T-helper 2 cell treated with Interferon-gamma antibody and Interleukin-4, amounts not matched to agents 5 μg/mL and 100 μg/mL, for 36 hours (primary cell): Measurements from ENCODE around the gene TTC14.
"Not testable (repeated sequence)": the region's sequence is repeated elsewhere in the genome, so short reads cannot be mapped to it uniquely, and the experiment has no call there.

Experiments used
- DNase-seq: peaks from one replicate; pipeline ENCODE4 v3.0.0; 2021; ENCODE audit warnings: low spot score
- H3K27ac Mint-ChIP-seq: one replicate; pipeline ENCODE4 v1.8.0; 2021; ENCODE audit warnings: mild to moderate bottlenecking, mixed read lengths
- H3K27me3 Mint-ChIP-seq: one replicate; pipeline ENCODE4 v1.8.0; 2021; ENCODE audit warnings: low read depth, mixed read lengths
- H3K36me3 Mint-ChIP-seq: one replicate; pipeline ENCODE4 v1.8.0; 2021; ENCODE audit warnings: low read depth, mixed read lengths
- H3K4me1 Mint-ChIP-seq: one replicate; pipeline ENCODE4 v1.8.0; 2021; ENCODE audit warnings: low read depth, mixed read lengths
- H3K4me3 Mint-ChIP-seq: one replicate; pipeline ENCODE4 v1.8.0; 2022; ENCODE audit warnings: mild to moderate bottlenecking, moderate library complexity, mixed read lengths
- H3K9me3 Mint-ChIP-seq: one replicate; pipeline ENCODE4 v1.8.0; 2021; ENCODE audit warnings: mixed read lengths

TTC14 gene, protein sequence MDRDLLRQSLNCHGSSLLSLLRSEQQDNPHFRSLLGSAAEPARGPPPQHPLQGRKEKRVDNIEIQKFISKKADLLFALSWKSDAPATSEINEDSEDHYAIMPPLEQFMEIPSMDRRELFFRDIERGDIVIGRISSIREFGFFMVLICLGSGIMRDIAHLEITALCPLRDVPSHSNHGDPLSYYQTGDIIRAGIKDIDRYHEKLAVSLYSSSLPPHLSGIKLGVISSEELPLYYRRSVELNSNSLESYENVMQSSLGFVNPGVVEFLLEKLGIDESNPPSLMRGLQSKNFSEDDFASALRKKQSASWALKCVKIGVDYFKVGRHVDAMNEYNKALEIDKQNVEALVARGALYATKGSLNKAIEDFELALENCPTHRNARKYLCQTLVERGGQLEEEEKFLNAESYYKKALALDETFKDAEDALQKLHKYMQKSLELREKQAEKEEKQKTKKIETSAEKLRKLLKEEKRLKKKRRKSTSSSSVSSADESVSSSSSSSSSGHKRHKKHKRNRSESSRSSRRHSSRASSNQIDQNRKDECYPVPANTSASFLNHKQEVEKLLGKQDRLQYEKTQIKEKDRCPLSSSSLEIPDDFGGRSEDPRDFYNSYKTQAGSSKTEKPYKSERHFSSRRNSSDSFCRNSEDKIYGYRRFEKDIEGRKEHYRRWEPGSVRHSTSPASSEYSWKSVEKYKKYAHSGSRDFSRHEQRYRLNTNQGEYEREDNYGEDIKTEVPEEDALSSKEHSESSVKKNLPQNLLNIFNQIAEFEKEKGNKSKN

DNA sequence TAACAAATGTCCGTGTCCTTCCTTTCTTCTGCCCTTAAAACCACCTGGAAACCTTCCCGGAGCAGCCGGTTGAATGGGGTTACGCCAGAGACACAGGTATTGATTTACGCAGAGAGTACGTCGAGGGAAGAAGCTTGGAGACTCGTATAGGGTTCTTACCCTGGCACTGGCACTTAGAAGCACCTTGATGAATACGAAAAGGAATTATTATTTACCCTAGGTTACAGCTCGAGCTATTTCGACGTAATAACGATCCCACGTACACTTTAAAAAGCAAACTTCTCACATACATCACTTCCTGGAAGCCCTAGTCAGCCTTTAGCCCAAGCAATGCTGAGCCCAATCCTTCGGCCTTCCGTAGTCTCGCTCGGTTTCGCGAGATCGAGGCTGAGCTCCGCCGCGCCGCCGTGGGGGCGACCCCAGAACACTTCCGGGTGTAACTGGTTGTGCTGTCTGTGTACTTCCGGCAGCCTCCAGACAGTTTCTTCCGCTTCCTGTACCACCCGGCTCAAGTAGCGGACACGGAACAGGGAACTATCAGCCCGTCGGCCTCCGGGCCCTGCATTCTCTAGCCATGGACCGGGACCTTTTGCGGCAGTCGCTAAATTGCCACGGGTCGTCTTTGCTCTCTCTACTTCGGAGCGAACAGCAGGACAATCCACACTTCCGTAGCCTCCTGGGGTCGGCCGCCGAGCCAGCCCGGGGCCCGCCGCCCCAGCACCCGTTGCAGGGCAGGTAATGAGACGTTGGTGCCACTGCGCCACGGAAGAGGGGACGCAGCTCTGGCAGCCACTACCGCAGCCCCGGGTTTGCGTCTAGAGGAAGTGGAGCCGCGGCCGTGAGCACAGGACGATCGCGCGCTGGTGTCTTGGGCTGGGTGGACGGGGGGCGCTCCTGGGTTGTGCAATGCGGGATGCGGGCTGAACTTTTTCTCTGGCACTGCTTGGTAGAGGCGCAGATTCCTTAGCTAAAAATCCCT lies at the start of gene TTC14:
TTC14 (plus strand) TSS at position 476 of the 979 bp plus-strand sequence; CDS start at position 575, 99 bp downstream.
- Mint-ChIP-seq H3K27ac (peak within 1 kb of the TSS; percentile 94), H3K9me3 (no peaks in the 10 kb centered on the region), H3K4me3 (peak within 1 kb of the TSS; percentile 94), H3K27me3 (peaks cover 18% of the 10 kb centered on the region), H3K36me3 (peaks cover 36% of the 10 kb centered on the region), H3K4me1 (peaks cover 21% of the 10 kb centered on the region)
- peak; percentile 96 for DNase-seq

DNA sequence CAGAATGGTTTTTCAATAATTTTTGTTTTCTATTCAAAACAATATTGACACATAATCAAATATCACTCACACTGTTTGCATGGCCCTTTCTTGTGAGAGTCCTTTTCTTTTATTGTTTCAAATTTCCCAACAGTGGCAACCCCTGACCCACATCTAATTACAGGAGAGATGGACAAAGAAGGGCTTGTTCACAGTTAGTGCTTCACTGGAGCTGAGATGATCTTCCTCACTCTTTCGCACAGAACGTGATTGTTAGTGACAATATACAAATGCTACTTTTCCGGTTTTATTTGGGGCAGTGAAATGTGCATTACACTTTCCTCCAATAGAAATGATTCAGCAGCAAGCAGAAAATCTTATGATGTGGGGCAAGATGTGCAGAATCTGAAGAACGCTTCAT lies 38.6 kb upstream of the TTC14 start:
- Mint-ChIP-seq H3K4me1 (no peaks in the 10 kb centered on the region), H3K4me3 (no peak overlapping the region), H3K27ac (no peak overlapping the region), H3K36me3 (no peaks in the 10 kb centered on the region), H3K9me3 (peaks cover 5% of the 10 kb centered on the region), H3K27me3 (no peaks in the 10 kb centered on the region)
- DNase-seq = no peak

DNA sequence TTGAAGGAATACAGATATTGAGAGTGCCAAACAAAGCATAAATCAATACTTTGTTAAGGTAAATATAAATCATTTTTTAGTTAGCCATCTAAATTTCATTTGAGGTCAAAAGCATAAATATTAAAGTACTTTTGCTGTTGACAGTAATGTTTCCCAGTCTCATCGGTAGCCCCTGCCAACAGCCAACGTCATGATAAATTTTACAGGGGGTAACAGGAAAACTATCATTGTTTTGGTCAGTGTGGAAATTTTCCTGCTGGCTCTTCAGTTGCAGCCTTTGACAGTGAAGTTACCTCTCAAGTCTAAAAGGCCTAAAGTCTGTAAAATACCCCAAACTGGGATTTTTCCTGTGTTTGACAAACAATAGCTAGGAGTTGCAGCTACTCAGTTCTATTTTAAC lies 37.3 kb upstream of the TTC14 start:
- Mint-ChIP-seq H3K27ac (no peak overlapping the region), H3K4me1 (no peaks in the 10 kb centered on the region), H3K9me3 (peaks cover under 1% of the 10 kb centered on the region), H3K36me3 (no peaks in the 10 kb centered on the region), H3K4me3 (no peak overlapping the region), H3K27me3 (peaks cover 4% of the 10 kb centered on the region)
- no peak for DNase-seq

DNA sequence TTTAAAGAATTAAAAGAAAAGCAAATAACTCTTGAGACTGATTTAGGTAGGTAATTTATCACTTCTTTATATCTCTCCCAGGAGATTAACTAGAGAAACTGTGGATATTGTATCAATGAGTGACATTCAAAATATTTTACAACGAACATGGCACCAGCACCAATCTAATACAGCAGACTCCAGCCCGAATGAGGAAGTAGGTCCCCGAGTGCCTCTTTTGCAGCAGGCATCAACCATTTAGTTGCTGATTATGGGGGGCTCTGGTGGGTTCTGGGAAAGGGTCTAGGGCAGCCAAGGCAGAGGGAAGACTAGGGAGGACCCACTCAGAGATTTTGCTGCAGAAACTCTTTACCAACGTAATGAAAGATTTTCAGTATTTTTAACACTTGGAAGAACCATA lies 31.7 kb upstream of the TTC14 start:
- no peak overlapping the region for H3K4me3 Mint-ChIP-seq

DNA sequence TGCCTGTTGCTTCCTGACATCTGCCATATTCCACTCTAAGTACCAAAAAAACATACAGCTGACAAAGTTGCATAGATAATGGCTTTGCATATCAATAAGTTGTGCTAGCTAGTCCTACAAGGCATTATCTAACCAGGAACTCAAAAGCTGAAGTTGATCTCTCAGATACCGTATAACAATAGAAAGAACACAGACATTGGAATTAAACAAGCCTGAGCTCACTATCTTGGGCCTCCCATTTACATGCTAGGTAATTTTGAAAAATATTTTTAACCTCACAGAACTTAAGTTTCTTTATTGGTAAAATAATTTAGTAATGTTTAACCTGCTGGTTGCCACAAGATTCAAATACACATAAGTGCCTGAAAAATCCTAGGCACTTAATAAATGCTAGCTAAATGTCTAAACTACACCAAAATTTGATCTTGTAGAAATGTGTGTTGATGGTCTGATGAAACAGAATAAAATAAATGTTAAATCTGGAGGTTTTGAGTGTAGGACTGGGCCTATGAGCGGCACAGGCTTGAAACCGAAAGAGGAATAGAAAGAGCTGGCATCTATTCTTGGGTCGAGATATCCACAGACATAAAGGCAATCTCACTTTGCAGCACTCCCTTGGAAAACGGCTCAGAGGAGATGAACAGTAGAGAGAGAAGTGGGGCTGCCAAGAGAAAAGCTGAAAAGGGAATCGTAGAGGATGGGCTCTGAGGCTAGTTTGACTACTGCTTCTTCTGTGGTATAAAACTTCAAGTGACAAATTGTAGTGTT lies 29.9 kb upstream of the TTC14 start:
- DNase-seq = no peak
- Mint-ChIP-seq H3K27ac (no peak overlapping the region), H3K4me1 (no peaks in the 10 kb centered on the region), H3K9me3 (no peaks in the 10 kb centered on the region), H3K36me3 (no peaks in the 10 kb centered on the region), H3K27me3 (peaks cover 5% of the 10 kb centered on the region), H3K4me3 (no peak overlapping the region)

More for the DNA sequence above, 31.7 kb upstream of the TTC14 start:
- Mint-ChIP-seq H3K36me3 (no peaks in the 10 kb centered on the region), H3K27ac (no peak overlapping the region), H3K4me1 (no peaks in the 10 kb centered on the region), H3K9me3 (no peaks in the 10 kb centered on the region), H3K27me3 (peaks cover 5% of the 10 kb centered on the region)
- no peak for DNase-seq

DNA sequence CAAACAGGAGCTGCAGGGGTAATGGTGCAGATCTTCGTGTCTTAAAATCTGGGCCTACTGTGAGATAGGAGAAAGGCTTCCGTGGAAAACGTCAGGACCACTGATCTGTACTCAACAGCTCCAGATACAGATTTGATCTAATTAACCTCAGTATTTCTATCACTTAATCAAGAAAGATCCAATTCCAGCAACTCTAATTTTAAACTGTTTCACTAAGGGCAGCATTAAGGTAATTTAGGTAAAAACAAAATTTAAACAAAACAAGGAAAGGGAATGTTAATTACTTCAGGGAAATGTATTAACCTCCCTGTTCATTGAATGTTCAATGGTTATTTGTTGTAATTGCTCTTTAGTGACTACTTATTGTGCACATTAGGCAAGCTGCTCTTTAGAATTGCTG lies 26.4 kb upstream of the TTC14 start:
- no peaks in the 10 kb centered on the region for H3K36me3 Mint-ChIP-seq
- no peaks in the 10 kb centered on the region for H3K27me3 Mint-ChIP-seq
- no peaks in the 10 kb centered on the region for H3K4me1 Mint-ChIP-seq
- DNase-seq = no peak
- no peak overlapping the region for H3K4me3 Mint-ChIP-seq
- no peaks in the 10 kb centered on the region for H3K9me3 Mint-ChIP-seq
- no peak overlapping the region for H3K27ac Mint-ChIP-seq

DNA sequence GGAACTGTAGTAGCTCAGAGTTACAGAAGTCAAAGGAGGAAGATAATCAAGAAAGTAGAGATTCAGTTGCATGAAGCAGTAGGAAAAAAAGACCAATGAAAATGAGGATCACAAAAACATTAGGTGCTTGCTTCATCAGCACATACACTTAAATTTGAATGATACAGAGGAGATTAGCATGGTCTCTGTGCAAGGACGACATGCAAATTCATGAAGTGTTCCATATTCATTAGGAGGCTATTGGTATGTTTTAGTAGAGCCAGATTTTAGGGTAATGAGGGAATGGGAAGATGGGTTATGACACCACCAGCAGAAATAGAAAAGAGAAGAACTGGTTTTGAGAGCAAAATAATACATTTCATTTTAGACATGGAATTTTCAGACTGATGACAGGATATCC lies 21.0 kb upstream of the TTC14 start:
- no peak overlapping the region for H3K4me3 Mint-ChIP-seq

DNA sequence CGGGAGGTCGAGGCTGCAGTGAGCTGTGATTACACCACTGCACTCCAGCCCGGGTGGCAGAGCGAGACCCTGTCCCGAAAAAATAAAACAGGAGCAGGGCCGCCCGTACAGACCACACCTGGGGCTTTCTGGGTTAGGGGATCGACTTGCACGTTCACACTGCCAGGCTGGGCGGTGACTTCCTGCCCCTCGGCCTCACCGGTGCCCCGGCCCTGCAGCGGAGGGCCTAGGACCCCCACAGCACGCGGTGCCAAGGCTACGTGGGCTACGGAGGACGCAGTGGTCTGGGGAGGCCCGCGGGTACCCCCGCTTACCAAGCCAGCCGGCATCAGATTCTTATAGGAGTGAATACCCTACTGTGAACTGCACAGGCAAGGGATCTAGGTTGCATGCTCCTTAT lies 11.6 kb upstream of the TTC14 start:
- Mint-ChIP-seq H3K27ac (no peak overlapping the region), H3K36me3 (no peaks in the 10 kb centered on the region), H3K4me3 (no peak overlapping the region), H3K4me1 (no peaks in the 10 kb centered on the region), H3K27me3 (peaks cover 13% of the 10 kb centered on the region), H3K9me3 (no peaks in the 10 kb centered on the region)
- no peak for DNase-seq

More for the DNA sequence above, 21.0 kb upstream of the TTC14 start:
- DNase-seq = no peak
- no peaks in the 10 kb centered on the region for H3K36me3 Mint-ChIP-seq
- peaks cover 8% of the 10 kb centered on the region for H3K27me3 Mint-ChIP-seq
- no peaks in the 10 kb centered on the region for H3K9me3 Mint-ChIP-seq
- no peak overlapping the region for H3K27ac Mint-ChIP-seq
- no peaks in the 10 kb centered on the region for H3K4me1 Mint-ChIP-seq

DNA sequence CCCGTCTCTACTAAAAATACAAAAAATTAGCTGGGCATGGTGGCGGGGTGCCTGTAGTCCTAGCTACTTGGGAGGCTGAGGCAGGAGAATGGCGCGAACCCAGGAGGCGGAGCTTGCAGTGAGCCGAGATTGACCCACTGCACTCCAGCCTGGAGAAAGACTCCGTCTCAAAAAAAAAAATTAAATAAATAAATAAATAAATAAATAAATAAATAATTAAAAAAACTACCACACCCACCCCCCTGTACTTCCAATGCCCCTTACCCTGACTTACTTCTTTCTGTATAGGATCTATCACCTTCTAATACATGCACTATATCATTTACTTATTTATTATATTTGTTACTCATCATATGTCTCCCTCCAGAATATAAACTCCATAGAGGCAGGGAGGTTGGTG lies 8.3 kb upstream of the TTC14 start:
- H3K4me1 Mint-ChIP-seq, H3K9me3 Mint-ChIP-seq, H3K27ac Mint-ChIP-seq, H3K36me3 Mint-ChIP-seq, H3K4me3 Mint-ChIP-seq, DNase-seq: not testable (repeated sequence)
- H3K27me3 Mint-ChIP-seq = peaks cover 20% of the 10 kb centered on the region

DNA sequence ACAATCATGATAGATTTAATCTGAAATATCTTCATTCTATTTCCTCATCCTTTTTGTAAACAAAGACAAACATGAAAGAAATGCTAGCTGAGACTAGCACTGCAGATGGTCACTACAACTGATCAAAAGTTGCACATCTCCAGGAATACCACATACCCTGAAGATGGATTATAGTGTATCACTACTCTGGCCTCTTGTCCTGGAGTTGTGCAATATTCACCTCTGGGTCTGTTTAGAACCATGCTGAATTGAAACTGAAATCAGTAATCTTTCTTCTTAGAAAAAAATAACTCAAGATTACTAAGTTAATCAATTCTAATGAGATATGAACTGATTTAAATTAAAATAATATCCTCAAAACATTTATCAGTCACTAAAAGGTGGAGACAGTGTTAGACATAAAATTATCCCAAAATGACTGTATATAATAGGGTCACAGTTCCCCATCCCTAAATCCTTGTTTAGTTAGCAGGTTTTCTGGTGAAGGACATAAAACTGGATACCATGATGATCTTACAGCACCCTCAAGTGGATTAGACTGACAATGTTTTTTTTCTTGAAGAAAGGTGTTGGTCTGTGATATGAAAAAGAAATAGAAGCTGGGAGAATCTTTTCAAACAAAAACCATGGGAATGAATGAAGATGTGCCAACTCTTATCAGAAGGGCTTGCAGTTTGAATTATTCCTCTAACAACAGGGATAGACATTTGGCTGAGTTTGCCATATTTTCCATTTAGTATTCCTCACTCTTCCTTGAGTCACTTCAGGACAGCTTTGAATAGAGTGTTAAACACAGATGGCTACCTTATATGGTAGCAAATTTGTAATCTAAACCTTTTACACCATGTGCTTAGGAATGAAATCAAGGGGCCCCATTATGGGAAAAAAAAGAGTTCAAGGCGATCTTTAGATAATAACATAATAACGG lies 7.1 kb upstream of the TTC14 start:
- H3K4me3 Mint-ChIP-seq = no peak overlapping the region
- no peaks in the 10 kb centered on the region for H3K36me3 Mint-ChIP-seq
- H3K27me3 Mint-ChIP-seq = peaks cover 27% of the 10 kb centered on the region
- DNase-seq = no peak
- no peaks in the 10 kb centered on the region for H3K9me3 Mint-ChIP-seq
- no peaks in the 10 kb centered on the region for H3K4me1 Mint-ChIP-seq
- no peak overlapping the region for H3K27ac Mint-ChIP-seq

DNA sequence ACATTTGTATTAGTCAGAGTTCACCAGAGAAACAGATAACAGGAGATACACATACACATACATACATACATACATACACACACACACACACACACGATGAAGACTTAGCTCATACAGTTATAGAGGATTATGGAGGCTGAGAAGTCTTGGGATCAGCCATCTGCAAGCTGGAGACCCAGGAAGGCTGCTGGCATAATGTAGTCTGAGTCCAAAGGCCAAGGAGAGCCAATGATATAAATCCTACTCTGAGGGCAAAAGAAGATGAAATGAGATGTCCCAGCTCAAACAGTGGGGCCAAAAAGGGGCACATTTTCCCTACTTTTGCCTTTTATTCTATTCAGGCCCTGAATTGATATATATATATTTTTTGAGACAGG lies 6.4 kb upstream of the TTC14 start:
- Mint-ChIP-seq H3K4me3 (no peak overlapping the region), H3K36me3 (no peaks in the 10 kb centered on the region), H3K4me1 (no peaks in the 10 kb centered on the region), H3K9me3 (no peaks in the 10 kb centered on the region), H3K27me3 (peaks cover 29% of the 10 kb centered on the region), H3K27ac (no peak overlapping the region)
- DNase-seq = no peak

DNA sequence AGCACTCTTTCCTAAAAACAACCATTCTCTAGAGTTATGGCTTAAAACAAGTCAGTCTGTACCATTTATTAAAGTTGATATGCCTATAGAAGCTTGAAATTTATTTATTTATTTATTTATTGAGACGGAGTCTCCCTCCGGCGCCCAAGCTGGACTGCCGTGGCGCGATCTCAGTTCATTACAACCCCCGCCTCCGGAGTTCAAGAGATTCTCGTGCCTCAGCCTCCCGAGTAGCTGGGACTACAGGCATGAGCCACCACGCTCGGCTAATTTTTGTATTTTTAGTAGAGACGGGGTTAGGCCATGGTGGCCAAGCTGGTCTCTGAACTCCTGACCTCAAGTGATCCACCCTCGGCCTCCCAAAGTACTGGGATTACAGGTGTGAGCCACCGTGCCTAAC lies 1.5 kb upstream of the TTC14 start:
- H3K27ac Mint-ChIP-seq = no peak overlapping the region
- H3K9me3 Mint-ChIP-seq = no peaks in the 10 kb centered on the region
- peaks cover 24% of the 10 kb centered on the region for H3K36me3 Mint-ChIP-seq

More for the DNA sequence above, 1.5 kb upstream of the TTC14 start:
- H3K4me3 Mint-ChIP-seq = peak overlapping the region; percentile 94
- H3K27me3 Mint-ChIP-seq = peaks cover 23% of the 10 kb centered on the region
- peaks cover 16% of the 10 kb centered on the region for H3K4me1 Mint-ChIP-seq
- no peak for DNase-seq
